Measurements from ENCODE around the gene TUBB1.

TUBB1 gene

GRCh38 chr20:59069026-59069425 lies 49.8 kb downstream of the TUBB1 start:
- H3K27me3 ChIP-seq (ENCODE audit: insufficient read depth, poor library complexity, severe bottlenecking) = peaks cover 34% of the 10 kb centered on the region
- no peak overlapping the region for H3K27ac ChIP-seq (replicated peaks)
- TF ChIP-seq POLR2AphosphoS5 (IDR thresholded peaks at IDR 0.05; ENCODE audit: low read depth) (no peak), SPI1 (IDR thresholded peaks at IDR 0.05; ENCODE audit: borderline replicate concordance, low read depth) (no peak), GABPA (IDR thresholded peaks at IDR 0.05; ENCODE audit: low read depth) (no peak), REST (IDR thresholded peaks at IDR 0.05; ENCODE audit: insufficient replicate concordance, low read depth) (no peak)
- TF ChIP-seq, protein P1, sequence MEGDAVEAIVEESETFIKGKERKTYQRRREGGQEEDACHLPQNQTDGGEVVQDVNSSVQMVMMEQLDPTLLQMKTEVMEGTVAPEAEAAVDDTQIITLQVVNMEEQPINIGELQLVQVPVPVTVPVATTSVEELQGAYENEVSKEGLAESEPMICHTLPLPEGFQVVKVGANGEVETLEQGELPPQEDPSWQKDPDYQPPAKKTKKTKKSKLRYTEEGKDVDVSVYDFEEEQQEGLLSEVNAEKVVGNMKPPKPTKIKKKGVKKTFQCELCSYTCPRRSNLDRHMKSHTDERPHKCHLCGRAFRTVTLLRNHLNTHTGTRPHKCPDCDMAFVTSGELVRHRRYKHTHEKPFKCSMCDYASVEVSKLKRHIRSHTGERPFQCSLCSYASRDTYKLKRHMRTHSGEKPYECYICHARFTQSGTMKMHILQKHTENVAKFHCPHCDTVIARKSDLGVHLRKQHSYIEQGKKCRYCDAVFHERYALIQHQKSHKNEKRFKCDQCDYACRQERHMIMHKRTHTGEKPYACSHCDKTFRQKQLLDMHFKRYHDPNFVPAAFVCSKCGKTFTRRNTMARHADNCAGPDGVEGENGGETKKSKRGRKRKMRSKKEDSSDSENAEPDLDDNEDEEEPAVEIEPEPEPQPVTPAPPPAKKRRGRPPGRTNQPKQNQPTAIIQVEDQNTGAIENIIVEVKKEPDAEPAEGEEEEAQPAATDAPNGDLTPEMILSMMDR (IDR thresholded peaks at IDR 0.05; ENCODE audit: insufficient read depth, low read length) = no peak
- H3K4me3 ChIP-seq (replicated peaks; ENCODE audit: insufficient read depth, low read length) = no peak overlapping the region
- DNase-seq (ENCODE audit: low read depth in 1 of 2, low spot score in 1 of 2) = no peak

- TF ChIP-seq GABPA (IDR thresholded peaks at IDR 0.05; ENCODE audit: low read depth) (no peak), SPI1 (IDR thresholded peaks at IDR 0.05; ENCODE audit: borderline replicate concordance, low read depth) (no peak), REST (IDR thresholded peaks at IDR 0.05; ENCODE audit: insufficient replicate concordance, low read depth) (no peak)
- H3K27ac ChIP-seq (replicated peaks) = no peak overlapping the region
- peak in 1 of 2 experiments; percentile 10 for DNase-seq (ENCODE audit: low read depth in 1 of 2, low spot score in 1 of 2)
- no peak overlapping the region for H3K4me3 ChIP-seq (replicated peaks; ENCODE audit: insufficient read depth, low read length)
- peaks cover 22% of the 10 kb centered on the region for H3K27me3 ChIP-seq (ENCODE audit: insufficient read depth, poor library complexity, severe bottlenecking)
These were observed 52.0 kb downstream of the TUBB1 start for GRCh38 chr20:59071216-59071615.

DNA sequence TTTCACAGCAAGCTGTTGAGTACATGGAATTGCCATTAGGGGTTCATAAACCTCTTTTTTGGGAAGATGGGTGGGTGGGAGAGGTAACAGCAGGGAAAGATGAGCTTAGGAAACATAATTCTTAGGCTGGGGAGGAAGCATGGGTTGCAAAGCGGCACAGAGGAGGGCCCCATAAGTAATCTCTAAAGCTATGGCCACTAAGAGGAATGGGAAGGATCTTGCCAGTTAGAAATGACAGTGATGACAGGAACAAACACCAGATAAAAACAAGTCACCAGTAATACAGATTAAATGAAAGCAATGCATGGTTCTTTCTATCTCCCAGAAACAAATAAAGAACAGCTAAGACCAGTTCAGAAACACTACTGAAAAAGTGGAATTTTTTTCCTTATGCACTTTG lies 54.4 kb downstream of the TUBB1 start:
- Histone ChIP-seq H3K27ac (replicated peaks) (no peak overlapping the region), H3K4me3 (replicated peaks; ENCODE audit: insufficient read depth, low read length) (no peak overlapping the region), H3K27me3 (ENCODE audit: insufficient read depth, poor library complexity, severe bottlenecking) (peaks cover 22% of the 10 kb centered on the region)
- TF ChIP-seq POLR2AphosphoS5 (IDR thresholded peaks at IDR 0.05; ENCODE audit: low read depth) (no peak), REST (IDR thresholded peaks at IDR 0.05; ENCODE audit: insufficient replicate concordance, low read depth) (no peak), GABPA (IDR thresholded peaks at IDR 0.05; ENCODE audit: low read depth) (no peak), SPI1 (IDR thresholded peaks at IDR 0.05; ENCODE audit: borderline replicate concordance, low read depth) (no peak)
- TF ChIP-seq, protein P1 (IDR thresholded peaks at IDR 0.05; ENCODE audit: insufficient read depth, low read length) = no peak
- no peak for DNase-seq (ENCODE audit: low read depth in 1 of 2, low spot score in 1 of 2)

Data from HL-60 (cell line).